HFF-Myc (cell line): ENCODE results near the gene RAD54L.
"Not testable (repeated sequence)": the region's sequence is repeated elsewhere in the genome, so short reads cannot be mapped to it uniquely, and the experiment has no call there.

ENCODE experiments used
- DNase-seq: peaks from one replicate; pipeline ENCODE4 v3.0.0-alpha.2; 2011; ENCODE audit warnings: low read depth; ENCODE audit errors: extremely low read depth
- H3K4me3 ChIP-seq: replicated peaks from 2 replicates; pipeline ENCODE4 v1.5.1; 2011; ENCODE audit warnings: low read depth, mild to moderate bottlenecking, control low read depth, low read length
- CTCF ChIP-seq: IDR thresholded peaks from 2 replicates; pipeline ENCODE4 v1.5.1; 2012; ENCODE audit warnings: mild to moderate bottlenecking, low read depth, low read length, control low read depth; ENCODE audit errors: missing control alignments

The RAD54L gene

GRCh38 chr1:46242918-46243317 lies 4.6 kb upstream of the RAD54L start:
- no peak for DNase-seq
- TF ChIP-seq CTCF, result no peak
- no peak overlapping the region for H3K4me3 ChIP-seq

GRCh38 chr1:46243831-46244230 lies 3.7 kb upstream of the RAD54L start:
- not testable (repeated sequence) for DNase-seq, H3K4me3 ChIP-seq

GRCh38 chr1:46244656-46245371 lies 2.7 kb upstream of the RAD54L start:
- no peak for DNase-seq
- peak; percentile 42 for TF ChIP-seq CTCF
- H3K4me3 ChIP-seq, result no peak overlapping the region

- not testable (repeated sequence) for H3K4me3 ChIP-seq, DNase-seq
These were observed 1.4 kb upstream of the RAD54L start for GRCh38 chr1:46246136-46246535.

- no peak for DNase-seq
- peak overlapping the region; percentile 62 for H3K4me3 ChIP-seq
- TF ChIP-seq CTCF, result no peak
These were observed 771 bp upstream of the RAD54L start for GRCh38 chr1:46246548-46247435.

GRCh38 chr1:46248122-46248920 lies 758 bp downstream of the RAD54L start:
- no peak for DNase-seq
- peak overlapping the region; percentile 70 for H3K4me3 ChIP-seq
- TF ChIP-seq CTCF, result peak; percentile 25

- no peak for TF ChIP-seq CTCF
- DNase-seq, result no peak
- H3K4me3 ChIP-seq, result no peak overlapping the region
These were observed 7.1 kb downstream of the RAD54L start for GRCh38 chr1:46254668-46255067.
